Measurements from ENCODE around the gene FAM13A.

FAM13A gene

DNA sequence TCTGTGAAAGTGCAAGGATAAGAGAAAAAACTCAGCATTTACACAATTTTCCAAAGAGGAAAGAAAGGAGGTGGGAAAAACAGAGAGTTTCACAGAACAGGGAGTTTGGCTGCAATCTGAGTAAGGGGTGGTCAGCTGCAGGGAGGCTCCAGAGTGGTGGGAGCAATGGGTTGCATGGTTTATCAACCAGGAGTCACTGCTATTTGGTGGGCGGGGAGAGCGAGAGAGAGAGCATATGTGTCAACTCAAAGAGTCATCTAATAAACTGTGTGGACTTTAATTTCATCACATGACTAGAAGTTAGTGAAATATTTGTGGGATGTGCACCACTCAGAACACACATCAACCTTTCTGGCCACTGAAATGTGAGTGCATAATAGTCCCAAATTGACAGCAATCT is 94.6 kb downstream of the FAM13A start:
- TF ChIP-seq, protein P1, sequence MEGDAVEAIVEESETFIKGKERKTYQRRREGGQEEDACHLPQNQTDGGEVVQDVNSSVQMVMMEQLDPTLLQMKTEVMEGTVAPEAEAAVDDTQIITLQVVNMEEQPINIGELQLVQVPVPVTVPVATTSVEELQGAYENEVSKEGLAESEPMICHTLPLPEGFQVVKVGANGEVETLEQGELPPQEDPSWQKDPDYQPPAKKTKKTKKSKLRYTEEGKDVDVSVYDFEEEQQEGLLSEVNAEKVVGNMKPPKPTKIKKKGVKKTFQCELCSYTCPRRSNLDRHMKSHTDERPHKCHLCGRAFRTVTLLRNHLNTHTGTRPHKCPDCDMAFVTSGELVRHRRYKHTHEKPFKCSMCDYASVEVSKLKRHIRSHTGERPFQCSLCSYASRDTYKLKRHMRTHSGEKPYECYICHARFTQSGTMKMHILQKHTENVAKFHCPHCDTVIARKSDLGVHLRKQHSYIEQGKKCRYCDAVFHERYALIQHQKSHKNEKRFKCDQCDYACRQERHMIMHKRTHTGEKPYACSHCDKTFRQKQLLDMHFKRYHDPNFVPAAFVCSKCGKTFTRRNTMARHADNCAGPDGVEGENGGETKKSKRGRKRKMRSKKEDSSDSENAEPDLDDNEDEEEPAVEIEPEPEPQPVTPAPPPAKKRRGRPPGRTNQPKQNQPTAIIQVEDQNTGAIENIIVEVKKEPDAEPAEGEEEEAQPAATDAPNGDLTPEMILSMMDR (IDR thresholded peaks at IDR 0.05; ENCODE audit: low read depth, low read length): no peak
- H3K4me3 ChIP-seq (ENCODE audit: low read depth, low read length): no peak overlapping the region

DNA sequence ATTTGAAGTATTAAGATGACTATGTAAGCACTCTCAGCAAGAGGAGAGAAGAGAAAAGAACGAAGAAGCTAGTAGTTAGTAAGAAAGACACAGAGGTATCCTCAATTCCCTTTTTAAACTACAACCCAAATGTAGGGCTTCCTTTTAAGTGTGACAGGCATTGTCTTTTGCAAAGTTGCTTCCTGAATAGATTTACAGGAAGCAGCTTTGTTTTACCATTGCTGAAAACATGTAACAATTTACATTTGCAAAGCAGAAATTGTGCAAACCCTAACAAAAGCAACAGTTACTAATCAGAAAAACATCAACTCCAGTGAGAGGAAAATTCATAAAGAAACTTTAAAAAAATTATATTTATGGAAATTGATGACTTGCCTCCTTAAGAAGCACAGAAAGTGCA is 96.4 kb downstream of the FAM13A start:
- TF ChIP-seq, protein P1 (IDR thresholded peaks at IDR 0.05; ENCODE audit: low read depth, low read length): no peak

DNA sequence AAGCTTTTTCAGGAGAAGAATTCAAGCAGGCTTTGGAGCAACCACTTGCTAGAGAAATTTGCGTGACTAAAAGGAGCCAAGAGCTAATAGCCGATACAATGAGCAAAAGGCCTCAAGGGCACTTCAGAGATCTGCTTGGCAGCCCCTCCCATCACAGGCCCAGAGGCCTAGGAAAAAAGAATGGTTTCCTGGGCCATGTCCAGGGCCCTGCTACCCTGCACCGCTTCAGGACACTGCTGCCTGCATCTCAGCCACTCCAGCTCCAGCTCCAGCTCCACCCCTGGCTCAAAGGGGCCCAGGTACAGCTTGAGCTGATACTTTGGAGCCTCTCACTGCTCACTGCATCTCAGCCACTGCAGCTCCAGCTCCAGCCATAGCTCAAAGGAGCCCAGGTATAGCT is 98.9 kb downstream of the FAM13A start:
- TF ChIP-seq, protein P1 (IDR thresholded peaks at IDR 0.05; ENCODE audit: low read depth, low read length): no peak
- H3K4me3 ChIP-seq (ENCODE audit: low read depth, low read length): no peak overlapping the region

More for the DNA sequence above, 96.4 kb downstream of the FAM13A start:
- no peak overlapping the region for H3K4me3 ChIP-seq (ENCODE audit: low read depth, low read length)

DNA sequence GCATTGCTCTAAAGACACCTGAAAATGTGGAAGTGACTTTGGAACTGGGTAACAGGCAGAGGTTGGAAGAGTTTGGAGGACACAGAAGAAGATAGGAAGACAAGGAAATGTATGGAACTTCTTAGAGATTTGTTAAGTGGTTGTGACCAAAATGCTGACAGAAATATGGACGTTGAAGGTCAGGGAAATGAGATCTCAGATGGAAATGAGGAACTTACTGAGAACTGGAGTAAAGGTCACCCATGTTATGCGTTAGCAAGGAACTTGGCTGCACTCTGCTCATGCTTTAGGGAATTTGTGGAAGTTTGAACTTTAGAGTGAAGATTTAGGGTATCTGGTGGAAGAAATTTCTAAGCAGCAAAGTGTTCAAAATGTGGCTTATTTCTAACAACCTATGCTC is 99.4 kb downstream of the FAM13A start:
- H3K4me3 ChIP-seq (ENCODE audit: low read depth, low read length): no peak overlapping the region
- TF ChIP-seq, protein P1 (IDR thresholded peaks at IDR 0.05; ENCODE audit: low read depth, low read length): no peak

DNA sequence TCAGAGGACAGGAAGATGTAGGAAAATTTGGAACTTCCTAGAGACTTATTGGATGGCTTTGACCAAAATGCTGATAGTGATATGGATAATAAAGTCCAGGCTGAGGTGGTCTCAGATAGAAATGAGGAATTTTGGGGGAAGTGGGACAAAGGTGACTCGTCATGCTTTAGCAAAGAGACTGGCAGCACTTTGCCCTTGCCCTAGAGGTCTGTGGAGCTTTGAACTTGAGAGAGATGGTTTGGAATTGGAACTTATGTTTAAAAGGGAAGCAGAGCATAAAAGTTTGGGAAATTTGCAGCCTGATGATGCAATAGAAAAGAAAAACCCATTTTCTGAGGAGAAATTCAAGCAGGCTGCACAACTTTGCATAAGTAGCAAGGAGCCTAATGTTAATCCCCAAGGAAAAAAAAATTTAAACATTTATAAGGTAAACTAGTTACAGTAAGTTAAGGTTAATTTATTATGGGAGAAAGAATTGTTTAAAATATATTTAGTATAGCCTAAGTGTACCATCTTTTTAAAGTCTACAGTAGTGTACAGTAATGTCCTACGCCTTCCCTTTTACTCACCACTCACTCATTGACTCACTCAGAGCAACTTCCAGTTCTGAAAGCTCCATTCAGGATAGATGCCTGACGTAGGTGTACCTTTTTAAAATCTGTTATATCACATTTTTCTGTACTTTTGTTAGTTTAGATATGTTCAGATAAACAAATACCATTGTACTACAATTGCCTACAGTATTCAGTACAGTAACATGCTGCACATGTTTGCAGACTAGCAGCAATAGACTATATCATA is 101.2 kb downstream of the FAM13A start:
- TF ChIP-seq, protein P1 (IDR thresholded peaks at IDR 0.05; ENCODE audit: low read depth, low read length): no peak
- H3K4me3 ChIP-seq (ENCODE audit: low read depth, low read length): no peak overlapping the region

DNA sequence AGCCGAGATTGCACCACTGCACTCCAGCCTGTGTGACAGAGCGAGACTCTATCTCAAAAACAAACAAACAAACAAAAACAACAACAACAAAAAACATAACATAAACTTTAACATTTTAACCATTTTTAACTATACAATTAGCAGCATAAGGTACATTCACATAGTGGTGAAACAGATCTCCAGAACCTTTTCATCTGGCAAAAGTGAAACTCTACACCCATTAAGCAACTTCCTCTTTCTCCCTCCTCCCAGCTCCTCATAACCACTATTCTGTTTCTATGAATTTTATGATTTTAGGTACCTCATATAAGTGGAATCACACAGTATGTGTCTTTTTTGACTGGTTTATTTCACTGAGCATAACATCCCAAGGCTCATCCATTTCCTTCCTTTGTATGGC is 103.6 kb downstream of the FAM13A start:
- TF ChIP-seq, protein P1 (IDR thresholded peaks at IDR 0.05; ENCODE audit: low read depth, low read length): no peak
- no peak overlapping the region for H3K4me3 ChIP-seq (ENCODE audit: low read depth, low read length)

DNA sequence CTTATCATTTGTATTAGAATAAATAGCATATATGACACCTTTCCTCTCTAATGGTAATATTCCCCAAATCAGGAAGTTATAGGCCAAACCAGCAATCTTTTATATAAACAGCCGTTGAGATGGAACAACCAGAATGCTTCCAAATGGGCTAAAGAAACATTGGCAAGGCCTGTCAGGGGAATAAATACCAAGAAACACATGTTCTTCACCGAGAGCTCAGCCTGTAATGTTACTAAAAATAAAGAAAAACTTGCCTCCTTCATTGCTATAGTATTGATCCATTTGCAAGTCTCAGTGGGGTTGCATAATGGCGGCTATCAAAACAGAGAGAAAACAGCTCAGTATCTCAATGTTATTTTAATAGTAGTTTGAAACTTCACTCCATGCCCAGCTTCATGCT is 104.9 kb downstream of the FAM13A start:
- no peak overlapping the region for H3K4me3 ChIP-seq (ENCODE audit: low read depth, low read length)
- TF ChIP-seq, protein P1 (IDR thresholded peaks at IDR 0.05; ENCODE audit: low read depth, low read length): no peak
